Mesothelial cell of epicardium (in vitro differentiated cells): ENCODE data around the gene PDPN. TPM values are rescaled to one million over a fixed set of nuclear protein-coding genes. Genes with fewer than 3 reads are reported as not detected.

ENCODE experiments used
- DNase-seq, 2 experiments: peaks; one replicate each; pipeline ENCODE4 v3.0.0; 2021; ENCODE audit warnings: low spot score in 2 of 2; ENCODE audit not compliant: unreplicated experiment in 2 of 2
- H3K27ac Mint-ChIP-seq: 2 replicates; pipeline ENCODE4 v1.8.0; 2021; ENCODE audit warnings: mixed read lengths
- H3K27me3 Mint-ChIP-seq: 2 replicates; pipeline ENCODE4 v1.8.0; 2021; ENCODE audit warnings: low read depth, mixed read lengths
- H3K36me3 Mint-ChIP-seq: 2 replicates; pipeline ENCODE4 v1.8.0; 2021; ENCODE audit warnings: mixed read lengths
- H3K4me1 Mint-ChIP-seq: 2 replicates; pipeline ENCODE4 v1.8.0; 2021; ENCODE audit warnings: mixed read lengths
- H3K4me3 Mint-ChIP-seq: 2 replicates; pipeline ENCODE4 v1.8.0; 2021; ENCODE audit warnings: mild to moderate bottlenecking, moderate library complexity, mixed read lengths
- H3K9me3 Mint-ChIP-seq: 2 replicates; pipeline ENCODE4 v1.8.0; 2021; ENCODE audit warnings: mixed read lengths
- CTCF ChIP-seq: fragments of 200-600 bp; sonication (generic); IDR thresholded peaks from one replicate; pipeline ENCODE4 v1.5.0; 2021; ENCODE audit warnings: antibody characterized with exemption; ENCODE audit not compliant: unreplicated experiment
- total RNA-seq: library from RNA; stranded (reverse); gene quantifications from 3 replicates; pipeline ENCODE4 v1.2.1, GENCODE V29; 2021

PDPN gene
- total RNA-seq, 1 donor from 2014 or later: 105 TPM

- Mint-ChIP-seq H3K4me3 (no peak overlapping the region), H3K27me3 (peaks cover 7% of the 10 kb centered on the region), H3K36me3 (no peaks in the 10 kb centered on the region), H3K9me3 (no peaks in the 10 kb centered on the region), H3K27ac (no peak overlapping the region), H3K4me1 (peaks cover 49% of the 10 kb centered on the region)
- DNase-seq: no peak
- no peak for TF ChIP-seq CTCF
Measured at GRCh38 chr1:13581446-13581845, 2.2 kb upstream of the PDPN start.

GRCh38 chr1:13582713-13583443 lies 754 bp upstream of the PDPN start:
- DNase-seq: no peak
- no peak for TF ChIP-seq CTCF
- Mint-ChIP-seq H3K27ac (peak overlapping the region; percentile 98), H3K4me1 (peaks cover 64% of the 10 kb centered on the region), H3K4me3 (peak overlapping the region; percentile 60), H3K36me3 (no peaks in the 10 kb centered on the region), H3K9me3 (no peaks in the 10 kb centered on the region), H3K27me3 (no peaks in the 10 kb centered on the region)

GRCh38 chr1:13583966-13584791 lies 547 bp downstream of the PDPN start:
- TF ChIP-seq CTCF: no peak

GRCh38 chr1:13584876-13585611 lies 1.4 kb downstream of the PDPN start:
- H3K36me3 Mint-ChIP-seq: peaks cover 1% of the 10 kb centered on the region
- no peak for TF ChIP-seq CTCF
- peak overlapping the region; percentile 90 for H3K4me3 Mint-ChIP-seq
- no peaks in the 10 kb centered on the region for H3K27me3 Mint-ChIP-seq
- H3K9me3 Mint-ChIP-seq: no peaks in the 10 kb centered on the region
- H3K27ac Mint-ChIP-seq: peak overlapping the region; percentile 98
- no peak for DNase-seq
- peaks cover 70% of the 10 kb centered on the region for H3K4me1 Mint-ChIP-seq

More at GRCh38 chr1:13583966-13584791, 547 bp downstream of the PDPN start:
- no peaks in the 10 kb centered on the region for H3K27me3 Mint-ChIP-seq
- no peaks in the 10 kb centered on the region for H3K36me3 Mint-ChIP-seq
- DNase-seq: peak; percentile 64 to 72
- peak overlapping the region; percentile 98 for H3K27ac Mint-ChIP-seq
- peaks cover 66% of the 10 kb centered on the region for H3K4me1 Mint-ChIP-seq
- H3K9me3 Mint-ChIP-seq: no peaks in the 10 kb centered on the region
- peak overlapping the region; percentile 90 for H3K4me3 Mint-ChIP-seq

- no peaks in the 10 kb centered on the region for H3K27me3 Mint-ChIP-seq
- peak overlapping the region; percentile 90 for H3K4me3 Mint-ChIP-seq
- no peak for DNase-seq
- peaks cover 7% of the 10 kb centered on the region for H3K36me3 Mint-ChIP-seq
- no peak for TF ChIP-seq CTCF
- H3K9me3 Mint-ChIP-seq: no peaks in the 10 kb centered on the region
- H3K4me1 Mint-ChIP-seq: peaks cover 70% of the 10 kb centered on the region
- peak overlapping the region; percentile 98 for H3K27ac Mint-ChIP-seq
Measured at GRCh38 chr1:13585612-13585991, 2.0 kb downstream of the PDPN start.
